Trophoblast cell (in vitro differentiated cells and primary cell): ENCODE measurements around the gene TSSK2.

ENCODE experiments used
- DNase-seq, 2 donors: peaks; one replicate each; pipeline ENCODE4 v3.0.0-alpha.2; 2016
- H2AFZ ChIP-seq: 2 replicates; pipeline ENCODE4 v1.6.1; 2013; ENCODE audit warnings: low read length, moderate library complexity, mild to moderate bottlenecking; ENCODE audit not compliant: insufficient read depth, poor library complexity
- H2AK5ac ChIP-seq: 2 replicates; pipeline ENCODE4 v1.6.1; 2013; ENCODE audit warnings: mild to moderate bottlenecking, low read length
- H2BK120ac ChIP-seq: 2 replicates; pipeline ENCODE4 v1.6.1; 2013; ENCODE audit warnings: low read length, mild to moderate bottlenecking, moderate library complexity; ENCODE audit not compliant: insufficient read depth, poor library complexity
- H2BK12ac ChIP-seq: 2 replicates; pipeline ENCODE4 v1.6.1; 2013; ENCODE audit warnings: mild to moderate bottlenecking, low read length, moderate library complexity
- H2BK5ac ChIP-seq: 2 replicates; pipeline ENCODE4 v1.6.1; 2013; ENCODE audit warnings: low read length, low read depth, moderate library complexity, mild to moderate bottlenecking; ENCODE audit not compliant: poor library complexity
- H3K14ac ChIP-seq: 2 replicates; pipeline ENCODE4 v1.6.1; 2013; ENCODE audit warnings: mild to moderate bottlenecking, low read length
- H3K18ac ChIP-seq: 2 replicates; pipeline ENCODE4 v1.6.1; 2013; ENCODE audit warnings: mild to moderate bottlenecking, low read length
- H3K23ac ChIP-seq: 2 replicates; pipeline ENCODE4 v1.6.1; 2013; ENCODE audit warnings: low read length
- H3K27ac ChIP-seq: 2 replicates; pipeline ENCODE4 v1.5.1; 2013; ENCODE audit warnings: low read depth, mild to moderate bottlenecking, inconsistent platforms, low read length, moderate library complexity
- H3K27me3 ChIP-seq: 2 replicates; pipeline ENCODE4 v1.6.1; 2013; ENCODE audit warnings: inconsistent platforms, mild to moderate bottlenecking, low read length, moderate library complexity; ENCODE audit not compliant: insufficient read depth
- H3K36me3 ChIP-seq, 2 experiments: 1 replicate in 1 of 2; 2 replicates in 1 of 2; pipeline ENCODE4 v1.6.1; 2013; ENCODE audit warnings: low read length in 2 of 2, mild to moderate bottlenecking in 2 of 2, moderate library complexity in 1 of 2; ENCODE audit not compliant: insufficient read depth in 2 of 2, control insufficient read depth in 1 of 2
- H3K4ac ChIP-seq: 2 replicates; pipeline ENCODE4 v1.6.1; 2013; ENCODE audit warnings: low read depth, mild to moderate bottlenecking, low read length, moderate library complexity
- H3K4me1 ChIP-seq, 2 experiments: 1 replicate in 1 of 2; 2 replicates in 1 of 2; pipeline ENCODE4 v1.6.1; 2013; ENCODE audit warnings: low read length in 2 of 2, mild to moderate bottlenecking in 2 of 2, moderate library complexity in 1 of 2; ENCODE audit not compliant: insufficient read depth in 2 of 2, control insufficient read depth in 1 of 2
- H3K4me2 ChIP-seq: 2 replicates; pipeline ENCODE4 v1.6.1; 2013; ENCODE audit warnings: inconsistent platforms, mild to moderate bottlenecking, low read length, moderate library complexity
- H3K4me3 ChIP-seq: 2 replicates; pipeline ENCODE4 v1.5.1; 2013; ENCODE audit warnings: mild to moderate bottlenecking, low read depth, low read length, inconsistent platforms
- H3K79me1 ChIP-seq: one replicate; pipeline ENCODE4 v1.6.1; 2013; ENCODE audit warnings: low read length
- H3K79me2 ChIP-seq: 2 replicates; pipeline ENCODE4 v1.6.1; 2013; ENCODE audit warnings: low read length, mild to moderate bottlenecking; ENCODE audit not compliant: control insufficient read depth, insufficient read depth, poor library complexity
- H3K9ac ChIP-seq: 2 replicates; pipeline ENCODE4 v1.6.1; 2013; ENCODE audit warnings: mild to moderate bottlenecking, low read length
- H3K9me3 ChIP-seq: 2 replicates; pipeline ENCODE4 v1.6.1; 2013; ENCODE audit warnings: low read depth, mild to moderate bottlenecking, control low read depth, inconsistent platforms, low read length; ENCODE audit not compliant: insufficient read depth
- H4K12ac ChIP-seq: 2 replicates; pipeline ENCODE4 v1.6.1; 2013; ENCODE audit warnings: low read depth, mild to moderate bottlenecking, low read length, moderate library complexity
- H4K8ac ChIP-seq: 2 replicates; pipeline ENCODE4 v1.6.1; 2013; ENCODE audit warnings: low read depth, mild to moderate bottlenecking, low read length, moderate library complexity
- H4K91ac ChIP-seq: one replicate; pipeline ENCODE4 v1.6.1; 2013; ENCODE audit warnings: low read depth, mild to moderate bottlenecking, low read length, moderate library complexity
- WGBS: extraction: QIAGEN DNeasy Blood & Tissue Kit; methylation state at CpG from one replicate; pipeline ENCODE4 v1.1.7; 2013; ENCODE audit warnings: missing lambda C conversion rate; ENCODE audit not compliant: insufficient read length, insufficient coverage; ENCODE audit errors: extremely low coverage; 5-methylcytosine and 5-hydroxymethylcytosine counted together

The TSSK2 gene

DNA sequence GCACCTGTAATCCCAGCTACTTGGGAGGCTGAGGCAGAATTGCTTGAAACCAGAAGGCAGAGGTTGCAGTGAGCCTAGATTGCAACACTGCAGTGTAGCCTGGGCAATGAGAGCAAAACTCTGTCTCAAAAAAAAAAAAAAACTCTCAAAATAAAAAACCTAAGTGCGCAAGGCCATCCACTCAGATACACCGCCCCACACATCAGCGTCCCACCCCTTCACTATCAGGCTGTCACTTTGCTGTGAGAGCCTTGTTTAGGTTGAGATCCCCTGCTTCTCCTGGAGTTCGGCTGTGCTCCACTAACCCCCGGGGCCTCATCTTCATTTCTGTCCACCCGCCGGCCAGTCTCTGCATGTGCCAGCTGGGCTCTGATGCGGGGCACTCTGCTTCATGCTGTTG, 35.3 kb downstream of the TSSK2 start:
- Histone ChIP-seq H2AK5ac (no peak overlapping the region), H2BK120ac (no peak overlapping the region), H3K27ac (no peak overlapping the region), H4K8ac (no peak overlapping the region), H3K79me2 (peaks cover 2% of the 10 kb centered on the region), H3K9me3 (no peaks in the 10 kb centered on the region), H2BK5ac (no peak overlapping the region), H3K18ac (no peak overlapping the region), H4K91ac (no peak overlapping the region), H2AFZ (no peak overlapping the region), H3K79me1 (peaks cover 6% of the 10 kb centered on the region), H3K4me1 (peaks cover 6 to 7% of the 10 kb centered on the region in 2 experiments), H3K23ac (no peak overlapping the region), H3K9ac (no peak overlapping the region), H2BK12ac (no peak overlapping the region), H3K14ac (no peak overlapping the region), H4K12ac (no peak overlapping the region), H3K4ac (no peak overlapping the region), H3K4me2 (no peak overlapping the region), H3K36me3 (no peaks in the 10 kb centered on the region), H3K27me3 (peaks cover 25% of the 10 kb centered on the region), H3K4me3 (no peak overlapping the region)
- no peak for DNase-seq
- no CpG with 5 or more reads among the region's 8 CpGs for WGBS

DNA sequence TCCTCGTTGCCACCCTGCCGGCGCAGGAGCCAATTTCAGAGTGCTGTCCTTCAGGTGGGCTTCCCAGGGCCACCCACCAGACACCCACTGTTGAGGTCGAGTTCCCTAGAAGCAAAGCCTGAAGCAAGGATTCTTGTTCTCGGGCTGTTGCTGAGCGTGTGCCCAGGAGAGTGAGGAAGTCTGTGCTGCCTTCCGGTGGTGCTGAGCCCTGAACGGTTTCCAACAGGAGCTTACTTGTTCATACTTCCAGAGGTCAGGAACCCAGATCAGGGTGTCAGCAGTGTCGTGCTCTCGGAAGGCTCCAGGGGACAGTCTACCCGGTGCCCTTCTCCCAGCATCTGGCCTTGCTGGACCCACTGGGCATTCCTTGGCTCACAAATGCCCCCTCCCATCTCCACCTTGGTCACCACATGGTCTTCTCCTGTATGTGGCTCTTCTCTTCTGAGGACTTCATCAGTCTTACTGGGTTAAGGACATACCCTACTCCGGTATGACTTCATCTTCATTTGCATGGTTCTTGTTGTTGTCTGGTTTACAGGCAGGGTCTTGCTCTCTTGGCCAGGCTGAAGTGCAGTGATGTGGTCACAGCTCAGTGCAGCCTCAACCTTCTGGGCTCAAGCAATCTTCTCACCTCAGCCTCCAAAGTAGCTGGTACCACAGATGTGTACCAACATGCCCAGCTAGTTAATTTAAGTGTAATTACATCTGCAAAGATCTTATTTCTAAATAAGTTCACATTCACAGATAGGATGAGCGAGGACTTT, 36.2 kb downstream of the TSSK2 start:
- Histone ChIP-seq H2AFZ (no peak overlapping the region), H4K91ac (no peak overlapping the region), H3K4me1 (peaks cover 7 to 9% of the 10 kb centered on the region in 2 experiments), H2BK5ac (no peak overlapping the region), H3K27ac (no peak overlapping the region), H3K18ac (no peak overlapping the region), H3K9me3 (no peaks in the 10 kb centered on the region), H4K8ac (no peak overlapping the region), H3K4me3 (no peak overlapping the region), H3K9ac (no peak overlapping the region), H3K4ac (no peak overlapping the region), H4K12ac (no peak overlapping the region), H3K79me1 (peaks cover 10% of the 10 kb centered on the region), H3K4me2 (no peak overlapping the region), H2BK120ac (no peak overlapping the region), H2BK12ac (no peak overlapping the region), H3K23ac (no peak overlapping the region), H3K14ac (no peak overlapping the region), H3K27me3 (peaks cover 25% of the 10 kb centered on the region), H2AK5ac (no peak overlapping the region), H3K36me3 (no peaks in the 10 kb centered on the region), H3K79me2 (peaks cover 9% of the 10 kb centered on the region)
- WGBS = no CpG with 5 or more reads among the region's 13 CpGs
- DNase-seq = no peak

DNA sequence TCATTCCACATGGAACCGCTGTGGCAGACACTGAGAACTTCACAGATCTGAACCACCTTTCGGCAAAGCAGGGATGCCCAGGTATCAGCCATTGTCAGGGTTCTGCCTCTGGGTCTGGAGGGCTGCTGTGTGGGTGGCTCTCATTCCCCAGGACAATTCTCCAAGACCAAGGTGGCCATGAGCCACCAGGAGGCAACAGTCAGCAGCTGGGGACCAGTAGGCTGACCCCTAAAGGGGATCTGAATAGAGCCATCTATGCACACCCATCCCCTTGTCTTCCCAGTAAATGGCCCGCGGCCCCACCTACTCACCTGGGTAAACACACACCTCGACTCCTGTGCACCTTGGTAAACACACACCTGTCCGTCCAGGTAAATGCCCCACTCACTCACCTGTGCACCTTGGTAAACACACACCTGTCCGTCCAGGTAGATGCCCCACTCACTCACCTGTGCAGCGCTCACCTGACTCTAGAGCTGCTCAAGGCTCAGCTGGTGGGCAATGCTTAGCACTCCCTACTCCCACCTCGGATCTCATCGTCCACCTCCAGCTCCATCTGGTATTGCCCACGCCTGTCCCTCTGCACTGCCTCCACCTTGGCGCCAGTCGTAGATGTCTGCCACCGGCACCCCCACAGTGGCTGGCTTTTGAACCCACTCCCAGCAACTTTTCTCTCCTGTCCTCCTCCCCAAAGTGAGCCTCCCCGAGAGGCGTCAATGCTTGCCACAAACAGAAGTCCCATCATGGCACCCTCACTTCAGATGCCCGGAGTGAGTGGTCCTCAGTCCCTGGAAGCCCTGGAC, 37.2 kb downstream of the TSSK2 start:
- WGBS = no CpG with 5 or more reads among the region's 17 CpGs
- no peak overlapping the region for H3K23ac ChIP-seq

DNA sequence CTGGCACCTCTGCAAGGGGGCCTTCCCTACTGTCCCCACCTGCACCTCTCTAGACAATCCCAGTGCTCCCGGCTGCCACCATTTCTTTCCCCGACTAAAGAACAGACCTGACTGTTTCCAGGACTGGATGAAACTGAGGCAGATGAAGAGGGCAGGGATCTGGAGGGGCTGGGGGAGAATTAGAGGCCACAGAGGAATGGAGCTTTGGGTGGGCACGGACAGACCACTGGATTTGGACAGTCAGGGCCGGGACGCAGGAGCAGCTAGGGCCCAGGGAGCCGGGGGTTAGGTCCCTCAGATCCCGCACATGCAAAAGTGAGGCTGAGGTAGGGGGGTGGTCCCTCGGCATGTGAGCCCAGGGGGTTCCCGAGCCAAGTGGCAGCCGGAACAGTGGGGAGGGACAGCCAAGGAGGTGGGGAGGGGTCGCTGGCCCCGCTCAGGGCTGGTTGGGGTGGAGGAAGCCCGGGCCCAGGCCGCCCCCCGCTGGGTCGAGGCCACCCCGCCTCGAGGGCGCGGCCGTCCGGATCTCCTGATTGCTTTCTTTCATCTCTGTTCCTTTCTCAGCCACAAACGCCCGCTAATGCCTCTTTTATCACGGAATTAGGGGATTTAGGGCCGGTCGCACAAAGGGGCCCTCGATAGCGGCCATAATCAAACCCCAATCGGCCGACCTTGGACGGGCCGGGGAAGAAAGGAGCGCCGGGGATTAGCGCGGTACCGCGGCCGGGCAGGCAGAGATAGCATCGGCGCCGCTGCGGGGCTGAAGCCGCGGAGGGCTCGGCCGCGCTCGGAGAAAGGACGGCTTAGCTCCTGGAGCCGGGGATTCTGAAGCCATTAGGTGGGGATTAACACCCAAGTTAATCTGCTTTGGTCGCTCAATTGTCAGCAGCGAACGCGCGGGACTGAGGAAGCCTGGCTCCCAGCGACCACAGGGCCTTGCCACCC, 38.2 kb downstream of the TSSK2 start:
- Histone ChIP-seq H4K91ac (no peak overlapping the region), H3K79me1 (peaks cover 10% of the 10 kb centered on the region), H4K8ac (no peak overlapping the region), H2AK5ac (no peak overlapping the region), H3K27ac (no peak overlapping the region), H3K9ac (no peak overlapping the region), H3K27me3 (peaks cover 25% of the 10 kb centered on the region), H3K4me1 (peaks cover 20 to 24% of the 10 kb centered on the region in 2 experiments), H2BK5ac (no peak overlapping the region), H3K14ac (no peak overlapping the region), H2AFZ (no peak overlapping the region), H3K9me3 (no peaks in the 10 kb centered on the region), H3K23ac (no peak overlapping the region), H2BK12ac (no peak overlapping the region), H3K18ac (no peak overlapping the region), H3K79me2 (peaks cover 11% of the 10 kb centered on the region), H3K36me3 (peaks cover 0 to 7% of the 10 kb centered on the region in 2 experiments), H4K12ac (no peak overlapping the region), H3K4me3 (no peak overlapping the region), H3K4ac (no peak overlapping the region), H2BK120ac (no peak overlapping the region), H3K4me2 (no peak overlapping the region)
- DNase-seq = no peak
- WGBS = no CpG with 5 or more reads among the region's 58 CpGs

More for the DNA sequence above, 37.2 kb downstream of the TSSK2 start:
- no peaks in the 10 kb centered on the region for H3K9me3 ChIP-seq
- no peak overlapping the region for H4K91ac ChIP-seq
- peaks cover 17 to 18% of the 10 kb centered on the region in 2 experiments for H3K4me1 ChIP-seq
- H2BK5ac ChIP-seq = no peak overlapping the region
- DNase-seq = no peak
- H3K27ac ChIP-seq = no peak overlapping the region
- H4K8ac ChIP-seq = no peak overlapping the region
- no peak overlapping the region for H2BK120ac ChIP-seq
- H3K4me2 ChIP-seq = no peak overlapping the region
- no peak overlapping the region for H3K4ac ChIP-seq
- H3K4me3 ChIP-seq = no peak overlapping the region
- no peak overlapping the region for H2AK5ac ChIP-seq
- peaks cover 0 to 4% of the 10 kb centered on the region in 2 experiments for H3K36me3 ChIP-seq
- H4K12ac ChIP-seq = no peak overlapping the region
- H2BK12ac ChIP-seq = no peak overlapping the region
- peaks cover 11% of the 10 kb centered on the region for H3K79me2 ChIP-seq
- H3K18ac ChIP-seq = no peak overlapping the region
- peaks cover 10% of the 10 kb centered on the region for H3K79me1 ChIP-seq
- H3K27me3 ChIP-seq = peaks cover 25% of the 10 kb centered on the region
- H2AFZ ChIP-seq = no peak overlapping the region
- H3K9ac ChIP-seq = no peak overlapping the region
- no peak overlapping the region for H3K14ac ChIP-seq
